ENCODE measurements around the gene DUSP9.

DNA sequence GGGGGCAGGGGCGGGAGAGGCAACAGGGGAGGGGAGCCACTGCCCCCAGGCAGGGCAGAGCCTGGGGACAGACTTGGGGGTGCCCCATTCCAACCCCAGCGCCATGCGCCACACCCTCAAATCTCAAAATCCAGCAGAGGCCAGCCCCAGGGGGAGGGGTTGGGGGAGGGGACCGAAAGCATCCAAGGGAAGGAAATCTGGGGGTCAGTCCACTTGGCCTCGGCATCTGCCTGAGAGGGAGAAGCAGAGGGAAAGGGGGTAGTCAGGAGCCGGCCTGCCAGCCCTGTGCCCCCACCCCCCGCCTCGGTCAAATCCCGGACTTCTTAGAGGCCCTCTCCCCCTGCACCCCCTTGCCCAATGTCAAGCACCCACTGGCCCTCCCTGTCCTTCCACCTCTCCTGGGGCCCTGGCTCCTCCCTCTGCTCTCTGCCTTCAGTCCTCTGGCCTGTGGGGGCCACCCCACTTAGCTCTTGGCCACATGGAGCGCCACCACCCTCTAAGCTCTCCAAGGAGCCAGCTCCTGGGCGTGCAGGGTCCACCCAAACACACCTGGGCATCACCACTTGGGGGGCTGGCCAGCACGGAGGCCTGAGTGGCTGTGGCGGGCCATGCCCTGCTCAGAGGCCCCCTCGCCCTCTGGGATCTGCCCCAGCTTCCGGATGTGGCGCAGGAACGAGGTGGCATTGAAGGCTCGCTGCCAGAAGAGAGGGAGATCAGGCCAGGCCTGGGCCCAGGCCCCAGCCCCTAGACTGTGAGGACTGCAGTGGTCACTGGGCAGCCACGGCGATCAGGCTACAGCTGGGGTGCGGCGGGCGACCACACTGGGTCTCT is 23.1 kb downstream of the DUSP9 start:
- TF ChIP-seq GABPA (IDR thresholded peaks at IDR 0.05; ENCODE audit: low read depth) (no peak), POLR2AphosphoS5 (IDR thresholded peaks at IDR 0.05; ENCODE audit: low read depth) (no peak)
- TF ChIP-seq, protein P1, sequence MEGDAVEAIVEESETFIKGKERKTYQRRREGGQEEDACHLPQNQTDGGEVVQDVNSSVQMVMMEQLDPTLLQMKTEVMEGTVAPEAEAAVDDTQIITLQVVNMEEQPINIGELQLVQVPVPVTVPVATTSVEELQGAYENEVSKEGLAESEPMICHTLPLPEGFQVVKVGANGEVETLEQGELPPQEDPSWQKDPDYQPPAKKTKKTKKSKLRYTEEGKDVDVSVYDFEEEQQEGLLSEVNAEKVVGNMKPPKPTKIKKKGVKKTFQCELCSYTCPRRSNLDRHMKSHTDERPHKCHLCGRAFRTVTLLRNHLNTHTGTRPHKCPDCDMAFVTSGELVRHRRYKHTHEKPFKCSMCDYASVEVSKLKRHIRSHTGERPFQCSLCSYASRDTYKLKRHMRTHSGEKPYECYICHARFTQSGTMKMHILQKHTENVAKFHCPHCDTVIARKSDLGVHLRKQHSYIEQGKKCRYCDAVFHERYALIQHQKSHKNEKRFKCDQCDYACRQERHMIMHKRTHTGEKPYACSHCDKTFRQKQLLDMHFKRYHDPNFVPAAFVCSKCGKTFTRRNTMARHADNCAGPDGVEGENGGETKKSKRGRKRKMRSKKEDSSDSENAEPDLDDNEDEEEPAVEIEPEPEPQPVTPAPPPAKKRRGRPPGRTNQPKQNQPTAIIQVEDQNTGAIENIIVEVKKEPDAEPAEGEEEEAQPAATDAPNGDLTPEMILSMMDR (IDR thresholded peaks at IDR 0.05; ENCODE audit: insufficient read depth, low read length): no peak
- TF ChIP-seq, protein P2, sequence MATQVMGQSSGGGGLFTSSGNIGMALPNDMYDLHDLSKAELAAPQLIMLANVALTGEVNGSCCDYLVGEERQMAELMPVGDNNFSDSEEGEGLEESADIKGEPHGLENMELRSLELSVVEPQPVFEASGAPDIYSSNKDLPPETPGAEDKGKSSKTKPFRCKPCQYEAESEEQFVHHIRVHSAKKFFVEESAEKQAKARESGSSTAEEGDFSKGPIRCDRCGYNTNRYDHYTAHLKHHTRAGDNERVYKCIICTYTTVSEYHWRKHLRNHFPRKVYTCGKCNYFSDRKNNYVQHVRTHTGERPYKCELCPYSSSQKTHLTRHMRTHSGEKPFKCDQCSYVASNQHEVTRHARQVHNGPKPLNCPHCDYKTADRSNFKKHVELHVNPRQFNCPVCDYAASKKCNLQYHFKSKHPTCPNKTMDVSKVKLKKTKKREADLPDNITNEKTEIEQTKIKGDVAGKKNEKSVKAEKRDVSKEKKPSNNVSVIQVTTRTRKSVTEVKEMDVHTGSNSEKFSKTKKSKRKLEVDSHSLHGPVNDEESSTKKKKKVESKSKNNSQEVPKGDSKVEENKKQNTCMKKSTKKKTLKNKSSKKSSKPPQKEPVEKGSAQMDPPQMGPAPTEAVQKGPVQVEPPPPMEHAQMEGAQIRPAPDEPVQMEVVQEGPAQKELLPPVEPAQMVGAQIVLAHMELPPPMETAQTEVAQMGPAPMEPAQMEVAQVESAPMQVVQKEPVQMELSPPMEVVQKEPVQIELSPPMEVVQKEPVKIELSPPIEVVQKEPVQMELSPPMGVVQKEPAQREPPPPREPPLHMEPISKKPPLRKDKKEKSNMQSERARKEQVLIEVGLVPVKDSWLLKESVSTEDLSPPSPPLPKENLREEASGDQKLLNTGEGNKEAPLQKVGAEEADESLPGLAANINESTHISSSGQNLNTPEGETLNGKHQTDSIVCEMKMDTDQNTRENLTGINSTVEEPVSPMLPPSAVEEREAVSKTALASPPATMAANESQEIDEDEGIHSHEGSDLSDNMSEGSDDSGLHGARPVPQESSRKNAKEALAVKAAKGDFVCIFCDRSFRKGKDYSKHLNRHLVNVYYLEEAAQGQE (IDR thresholded peaks at IDR 0.05; ENCODE audit: insufficient replicate concordance, low read depth): no peak

Measured in HL-60 (cell line).